Natural killer cell treated with Interleukin-12 subunit alpha and Interleukin-12 subunit beta and Interleukin-15 and Interleukin-18, amount 100 ng/mL, for 72 hours (primary cell): Measurements from ENCODE around the gene UBE2R2. TPM values are rescaled to one million over a fixed set of nuclear protein-coding genes. Genes with fewer than 3 reads are reported as not detected.

Experiments used
- ATAC-seq, 2 donors: fragments of 150-1000 bp; cut with Tn5 transposase in 1 of 2; sonication (Bioruptor Pico), chemical (Tn5 transposase) in 1 of 2; 2 replicates each; pipeline ENCODE4 v1.10.0; 2021
- DNase-seq: peaks from one replicate; pipeline ENCODE4 v3.0.0; 2022; ENCODE audit warnings: low spot score
- H3K27ac Mint-ChIP-seq, 2 donors: 1 replicate in 1 of 2; 2 replicates in 1 of 2; pipeline ENCODE4 v1.8.0; 2022; ENCODE audit warnings: mixed read lengths in 2 of 2, mild to moderate bottlenecking in 1 of 2, moderate library complexity in 1 of 2
- H3K27me3 Mint-ChIP-seq, 2 donors: 1 replicate in 1 of 2; 2 replicates in 1 of 2; pipeline ENCODE4 v1.8.0; 2022; ENCODE audit warnings: mixed read lengths in 2 of 2
- H3K36me3 Mint-ChIP-seq: one replicate; pipeline ENCODE4 v1.8.0; 2022; ENCODE audit warnings: mixed read lengths
- H3K4me1 Mint-ChIP-seq, 2 donors: 1 replicate in 1 of 2; 2 replicates in 1 of 2; pipeline ENCODE4 v1.8.0; 2022; ENCODE audit warnings: low read depth in 2 of 2, mixed read lengths in 2 of 2, mild to moderate bottlenecking in 1 of 2
- H3K4me3 Mint-ChIP-seq: one replicate; pipeline ENCODE4 v1.8.0; 2022; ENCODE audit warnings: mixed read lengths
- H3K9me3 Mint-ChIP-seq: 2 replicates; pipeline ENCODE4 v1.8.0; 2022; ENCODE audit warnings: mixed read lengths
- total RNA-seq, 2 donors: library from RNA; stranded (reverse); gene quantifications; one replicate each; pipeline ENCODE4 v1.2.3, GENCODE V29; 2022

Gene UBE2R2
- total RNA-seq, 2 donors from 2014 or later: 37.5 to 40.0 TPM

- peaks cover 4% of the 10 kb centered on the region for H3K36me3 Mint-ChIP-seq
- DNase-seq (no peak), ATAC-seq (no peak)
- no peak overlapping the region for H3K4me3 Mint-ChIP-seq
- no peak overlapping the region for H3K27ac Mint-ChIP-seq
- peaks cover 21 to 33% of the 10 kb centered on the region in 2 donors for H3K4me1 Mint-ChIP-seq
- no peaks in the 10 kb centered on the region for H3K27me3 Mint-ChIP-seq
- H3K9me3 Mint-ChIP-seq: no peaks in the 10 kb centered on the region
Observed at GRCh38 chr9:33903157-33903780, 86.3 kb downstream of the UBE2R2 start.

DNA sequence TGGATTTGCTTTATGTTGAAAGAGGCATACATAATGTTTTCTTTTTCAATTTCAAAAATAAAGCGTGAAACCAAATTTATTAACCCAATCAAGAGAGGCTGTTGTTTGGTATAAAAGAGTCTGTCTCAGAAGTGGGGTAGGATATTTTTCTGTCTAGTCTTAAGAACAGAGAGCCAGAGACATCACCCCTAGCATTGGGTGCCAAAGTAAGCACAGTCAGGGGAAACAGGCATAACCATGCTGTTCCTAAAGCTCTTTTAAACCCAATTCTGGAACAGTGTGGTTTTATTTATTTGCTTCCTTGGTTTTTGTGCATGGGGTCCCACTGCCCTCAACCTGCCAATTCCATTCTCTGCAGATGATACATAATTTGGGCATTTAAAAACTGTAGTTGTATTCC lies 88.2 kb downstream of the UBE2R2 start:
- Mint-ChIP-seq H3K9me3 (no peaks in the 10 kb centered on the region), H3K4me1 (peaks cover 22 to 34% of the 10 kb centered on the region in 2 donors), H3K36me3 (peaks cover 4% of the 10 kb centered on the region), H3K27me3 (no peaks in the 10 kb centered on the region), H3K4me3 (no peak overlapping the region), H3K27ac (no peak overlapping the region)
- ATAC-seq: no peak
- DNase-seq: no peak

GRCh38 chr9:33906769-33907168 lies 89.8 kb downstream of the UBE2R2 start:
- no peaks in the 10 kb centered on the region for H3K27me3 Mint-ChIP-seq
- ATAC-seq (no peak), DNase-seq (no peak)
- peaks cover 22 to 32% of the 10 kb centered on the region in 2 donors for H3K4me1 Mint-ChIP-seq
- no peaks in the 10 kb centered on the region for H3K9me3 Mint-ChIP-seq
- H3K4me3 Mint-ChIP-seq: no peak overlapping the region
- no peaks in the 10 kb centered on the region for H3K36me3 Mint-ChIP-seq
- peak overlapping the region in 1 of 2 donors; percentile 7 for H3K27ac Mint-ChIP-seq

DNA sequence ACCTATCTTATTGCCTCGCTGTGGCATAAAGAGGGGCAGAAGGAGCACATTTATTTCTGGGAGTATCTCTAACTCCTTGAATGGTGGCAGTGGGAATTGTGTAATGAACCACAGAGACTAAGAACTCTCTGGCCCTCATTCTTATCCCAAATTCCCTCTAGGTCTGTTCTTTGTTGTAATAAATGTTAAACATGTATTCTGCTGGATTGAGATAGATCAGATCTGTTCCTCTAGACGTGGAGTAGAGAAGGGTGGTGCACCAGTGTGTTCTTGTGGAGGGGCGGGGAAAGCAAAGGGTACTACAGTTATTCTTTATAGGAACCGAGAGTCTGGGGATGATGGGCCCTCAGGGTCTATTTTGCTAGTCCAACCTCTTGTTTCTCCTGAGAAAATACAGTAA lies 90.4 kb downstream of the UBE2R2 start:
- ATAC-seq (no peak), DNase-seq (no peak)
- Mint-ChIP-seq H3K4me1 (peaks cover 22 to 32% of the 10 kb centered on the region in 2 donors), H3K4me3 (no peak overlapping the region), H3K9me3 (no peaks in the 10 kb centered on the region), H3K36me3 (no peaks in the 10 kb centered on the region), H3K27me3 (no peaks in the 10 kb centered on the region), H3K27ac (peak overlapping the region in 1 of 2 donors; percentile 7)

GRCh38 chr9:33908114-33908513 lies 91.2 kb downstream of the UBE2R2 start:
- no peak for ATAC-seq
- H3K27ac Mint-ChIP-seq: no peak overlapping the region
- no peak for DNase-seq
- H3K9me3 Mint-ChIP-seq: no peaks in the 10 kb centered on the region
- H3K4me3 Mint-ChIP-seq: no peak overlapping the region
- no peaks in the 10 kb centered on the region for H3K36me3 Mint-ChIP-seq
- peaks cover 22 to 32% of the 10 kb centered on the region in 2 donors for H3K4me1 Mint-ChIP-seq
- no peaks in the 10 kb centered on the region for H3K27me3 Mint-ChIP-seq

GRCh38 chr9:33908749-33909148 lies 91.8 kb downstream of the UBE2R2 start:
- no peak for ATAC-seq
- Mint-ChIP-seq H3K4me3 (no peak overlapping the region), H3K4me1 (peaks cover 18 to 26% of the 10 kb centered on the region in 2 donors)

GRCh38 chr9:33913541-33913940 lies 96.6 kb downstream of the UBE2R2 start:
- no peak overlapping the region for H3K27ac Mint-ChIP-seq
- H3K9me3 Mint-ChIP-seq: no peaks in the 10 kb centered on the region
- no peaks in the 10 kb centered on the region for H3K27me3 Mint-ChIP-seq
- H3K4me3 Mint-ChIP-seq: no peak overlapping the region
- H3K36me3 Mint-ChIP-seq: peaks cover 17% of the 10 kb centered on the region
- ATAC-seq (no peak), DNase-seq (no peak)
- H3K4me1 Mint-ChIP-seq: no peaks in the 10 kb centered on the region

More at GRCh38 chr9:33908749-33909148, 91.8 kb downstream of the UBE2R2 start:
- Mint-ChIP-seq H3K27me3 (no peaks in the 10 kb centered on the region), H3K27ac (no peak overlapping the region), H3K36me3 (no peaks in the 10 kb centered on the region), H3K9me3 (no peaks in the 10 kb centered on the region)
- DNase-seq: no peak

- Mint-ChIP-seq H3K27me3 (no peaks in the 10 kb centered on the region), H3K9me3 (no peaks in the 10 kb centered on the region), H3K4me1 (no peaks in the 10 kb centered on the region), H3K27ac (peak overlapping the region; percentile 3 to 28), H3K36me3 (peaks cover 17% of the 10 kb centered on the region), H3K4me3 (no peak overlapping the region)
- DNase-seq: no peak
- no peak for ATAC-seq
Observed at GRCh38 chr9:33914887-33915628, 98.1 kb downstream of the UBE2R2 start.

- Mint-ChIP-seq H3K27me3 (no peaks in the 10 kb centered on the region), H3K9me3 (no peaks in the 10 kb centered on the region), H3K4me1 (peaks cover 0 to 4% of the 10 kb centered on the region in 2 donors), H3K36me3 (peaks cover 22% of the 10 kb centered on the region), H3K4me3 (no peak overlapping the region), H3K27ac (no peak overlapping the region)
- ATAC-seq: no peak
- no peak for DNase-seq
Observed at GRCh38 chr9:33917036-33917435, 100.1 kb downstream of the UBE2R2 start.

GRCh38 chr9:33919276-33919897 lies 102.4 kb downstream of the UBE2R2 start:
- Mint-ChIP-seq H3K9me3 (no peaks in the 10 kb centered on the region), H3K27me3 (no peaks in the 10 kb centered on the region), H3K4me3 (no peak overlapping the region), H3K36me3 (peaks cover 23% of the 10 kb centered on the region), H3K27ac (peak overlapping the region in 1 of 2 donors; percentile 32), H3K4me1 (peaks cover 0 to 4% of the 10 kb centered on the region in 2 donors)
- ATAC-seq (no peak), DNase-seq (no peak)

GRCh38 chr9:33921967-33922895 lies 105.3 kb downstream of the UBE2R2 start:
- Mint-ChIP-seq H3K4me3 (no peak overlapping the region), H3K27me3 (no peaks in the 10 kb centered on the region), H3K36me3 (peaks cover 20% of the 10 kb centered on the region), H3K4me1 (peaks cover 4 to 6% of the 10 kb centered on the region in 2 donors), H3K9me3 (no peaks in the 10 kb centered on the region), H3K27ac (no peak overlapping the region)
- DNase-seq (no peak), ATAC-seq (no peak)

- peaks cover 4 to 6% of the 10 kb centered on the region in 2 donors for H3K4me1 Mint-ChIP-seq
- no peaks in the 10 kb centered on the region for H3K9me3 Mint-ChIP-seq
- H3K27ac Mint-ChIP-seq: no peak overlapping the region
- H3K4me3 Mint-ChIP-seq: no peak overlapping the region
- DNase-seq (no peak), ATAC-seq (peak in 1 of 2 donors; percentile 4)
- no peaks in the 10 kb centered on the region for H3K27me3 Mint-ChIP-seq
- peaks cover 12% of the 10 kb centered on the region for H3K36me3 Mint-ChIP-seq
Observed at GRCh38 chr9:33923079-33923478, 106.1 kb downstream of the UBE2R2 start.

DNA sequence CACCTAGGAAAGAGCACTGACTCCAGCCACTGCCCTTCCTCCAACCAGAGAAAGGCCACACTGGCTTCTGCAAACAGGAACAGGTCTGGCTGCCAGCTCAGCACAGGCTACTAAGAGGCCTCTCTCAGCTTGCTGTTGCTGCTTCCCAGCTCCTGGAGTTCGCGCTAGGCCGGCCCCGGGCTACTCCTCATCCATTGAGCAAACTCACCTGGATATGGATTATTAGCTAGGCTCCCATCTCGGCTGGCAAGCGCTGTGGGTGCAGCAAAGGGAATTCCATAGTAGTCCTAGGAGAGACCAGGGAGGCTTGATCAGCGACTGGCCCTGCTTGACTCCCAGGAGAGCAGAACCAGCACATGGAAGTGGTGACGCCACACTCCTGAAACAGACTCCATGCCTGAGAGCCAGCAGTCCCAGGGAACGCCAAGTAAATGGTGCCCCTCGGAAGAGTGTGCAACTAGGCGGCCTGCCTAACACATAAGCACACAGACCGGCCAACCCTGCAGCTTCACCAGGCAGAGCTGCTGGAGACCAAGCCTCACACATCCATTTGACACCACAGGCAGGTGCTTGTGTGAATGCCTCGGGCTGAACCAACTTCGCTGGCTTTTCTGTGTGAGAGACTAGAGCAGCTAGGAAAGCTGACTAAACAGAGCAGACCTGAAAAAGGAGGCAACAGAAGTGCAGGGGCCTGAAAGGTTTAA lies 107.2 kb downstream of the UBE2R2 start:
- ATAC-seq (no peak), DNase-seq (no peak)
- H3K36me3 Mint-ChIP-seq: peaks cover 9% of the 10 kb centered on the region
- no peak overlapping the region for H3K4me3 Mint-ChIP-seq
- H3K9me3 Mint-ChIP-seq: no peaks in the 10 kb centered on the region
- H3K27me3 Mint-ChIP-seq: no peaks in the 10 kb centered on the region
- peak overlapping the region in 1 of 2 donors; percentile 63 for H3K27ac Mint-ChIP-seq
- peaks cover 4 to 6% of the 10 kb centered on the region in 2 donors for H3K4me1 Mint-ChIP-seq
